Heart left ventricle (tissue), 16 donors: ENCODE measurements around the gene FAM156B. TPM values are rescaled to one million over a fixed set of nuclear protein-coding genes. Genes with fewer than 3 reads are reported as not detected.
"Not testable (repeated sequence)": the region's sequence is repeated elsewhere in the genome, so short reads cannot be mapped to it uniquely, and the experiment has no call there.

Experiments used
- ATAC-seq, 4 donors: fragments of 200-7000 bp; cut with Tn5 transposase; one replicate each; pipeline ENCODE4 v1.9.1; 2020 to 2022; ENCODE audit warnings: moderate library complexity in 4 of 4, mild to moderate bottlenecking in 3 of 4, moderate number of reproducible peaks in 1 of 4
- DNase-seq, 5 donors: peaks; one replicate each; pipeline ENCODE4 v3.0.0-alpha.2; 2020
- H3K27ac ChIP-seq, 12 donors: fragments of 200-600 bp; sonication (generic) in 4 of 12; one replicate each; pipeline versions ENCODE4 v1.5.0 to v1.8.0; 2016 to 2022; ENCODE audit warnings: mild to moderate bottlenecking in 2 of 12
- H3K27me3 ChIP-seq, 9 donors: fragments of 200-600 bp; sonication (generic) in 2 of 9; one replicate each; pipeline versions ENCODE4 v1.5.1 to v1.8.0; 2016 to 2022; ENCODE audit warnings: mild to moderate bottlenecking in 3 of 9
- H3K36me3 ChIP-seq, 9 donors: fragments of 200-600 bp; sonication (generic) in 2 of 9; one replicate each; pipeline versions ENCODE4 v1.5.0 to v1.8.0; 2018 to 2022; ENCODE audit warnings: mild to moderate bottlenecking in 2 of 9
- H3K4me1 ChIP-seq, 12 donors: fragments of 200-600 bp; sonication (generic) in 4 of 12; one replicate each; pipeline versions ENCODE4 v1.5.0 to v1.8.0; 2016 to 2022; ENCODE audit warnings: mild to moderate bottlenecking in 3 of 12
- H3K4me3 ChIP-seq, 12 donors: fragments of 200-600 bp; sonication (generic) in 4 of 12; one replicate each; pipeline versions ENCODE4 v1.5.0 to v1.8.0; 2017 to 2022; ENCODE audit warnings: mild to moderate bottlenecking in 9 of 12, moderate library complexity in 4 of 12
- H3K9me3 ChIP-seq, 12 donors: fragments of 200-600 bp; sonication (generic) in 4 of 12; one replicate each; pipeline versions ENCODE4 v1.5.0 to v1.8.0; 2016 to 2022; ENCODE audit warnings: mild to moderate bottlenecking in 1 of 12
- POLR2A ChIP-seq, 2 donors: fragments of 450-650 bp; IDR thresholded peaks; one replicate each; pipeline ENCODE4 v1.6.1; 2017; ENCODE audit warnings: antibody characterized with exemption in 2 of 2, mild to moderate bottlenecking in 2 of 2, moderate library complexity in 2 of 2
- WGBS, 4 donors: extraction: QIAGEN DNeasy Blood & Tissue Kit in 2 of 4; methylation state at CpG; one replicate each; pipeline versions ENCODE4 v1.1.5 to v1.1.7; 2013 to 2018; 5-methylcytosine and 5-hydroxymethylcytosine counted together
- intact Hi-C, 10 donors: fragments of 100-400 bp; cut with DNase I; formaldehyde crosslinking; loops; one replicate each; pipeline versions ENCODE4 v1.11.1 to v1.14.2; 2022
- polyA plus RNA-seq, 2 donors: library from polyadenylated mRNA; stranded (reverse); fragments of 200-250 nt; gene quantifications; one replicate each; pipeline ENCODE4 v1.2.3, GENCODE V29; 2013
- total RNA-seq, 9 donors: library from RNA; depleted of rRNA in 2 of 9; stranded (reverse); fragments of >200 nt in 2 of 9; fragmentation: NEBNext Ultra II Directional in 3 of 9; extraction: Animal tissue kit (Norgen Biotek cat#: 25700) in 3 of 9; gene quantifications; one replicate each; pipeline versions ENCODE4 v1.1.0 to v1.2.4, GENCODE V29; 2016 to 2023
- TF ChIP-seq, protein P1 (sequence below), 12 donors: fragments of 200-600 bp; sonication (generic) in 4 of 12; IDR thresholded peaks; one replicate each; pipeline versions ENCODE4 v1.5.0 to v1.8.0; 2018 to 2022; ENCODE audit warnings: antibody characterized with exemption in 12 of 12, mild to moderate bottlenecking in 5 of 12
- donor health status: ischemic (EF 13 %, LVEDD 7.1; RV severe dilation, severe dysfunction).
- donor health status: healthy with polysubstance abuse.
- donor health status: DM: no; HTN: yes; CAD: no.
- donor health status: DM: no; HTN: no; CAD: no.
- donor health status: ischemic (EF 25% LVEDD 6.9; RV normal size, moderate dysfunction).
- donor health status: ischemic (EF 25% LVEDD 5.7; RV mildly dilated, moderate dysfunction).
- donor health status: healthy.
- donor health status: DM: yes; HTN: yes; CAD: no.
- donor health status: ischemic (EF 35%, LVEDD 5.7; RV mildly dilated, moderate dysfunction).
- donor health status: nonischemic (EF 11% LVEDD 7.7; RV severe dilation, severe dysfunction).
- donor health status: DM: yes; HTN: yes; CAD: no.
- donor health status: PGD.
- donor health status: ischemic (EF 29% LVEDD 5.4; RV normal size, mild dysfunction).
- donor health status: nonischemic (EF 23%, LVEDD 6.1; RV moderate dilation, normal function).

FAM156B gene
- total and polyA plus RNA-seq, 11 donors = 4.4 to 11.9 (median 7.5) TPM

DNA sequence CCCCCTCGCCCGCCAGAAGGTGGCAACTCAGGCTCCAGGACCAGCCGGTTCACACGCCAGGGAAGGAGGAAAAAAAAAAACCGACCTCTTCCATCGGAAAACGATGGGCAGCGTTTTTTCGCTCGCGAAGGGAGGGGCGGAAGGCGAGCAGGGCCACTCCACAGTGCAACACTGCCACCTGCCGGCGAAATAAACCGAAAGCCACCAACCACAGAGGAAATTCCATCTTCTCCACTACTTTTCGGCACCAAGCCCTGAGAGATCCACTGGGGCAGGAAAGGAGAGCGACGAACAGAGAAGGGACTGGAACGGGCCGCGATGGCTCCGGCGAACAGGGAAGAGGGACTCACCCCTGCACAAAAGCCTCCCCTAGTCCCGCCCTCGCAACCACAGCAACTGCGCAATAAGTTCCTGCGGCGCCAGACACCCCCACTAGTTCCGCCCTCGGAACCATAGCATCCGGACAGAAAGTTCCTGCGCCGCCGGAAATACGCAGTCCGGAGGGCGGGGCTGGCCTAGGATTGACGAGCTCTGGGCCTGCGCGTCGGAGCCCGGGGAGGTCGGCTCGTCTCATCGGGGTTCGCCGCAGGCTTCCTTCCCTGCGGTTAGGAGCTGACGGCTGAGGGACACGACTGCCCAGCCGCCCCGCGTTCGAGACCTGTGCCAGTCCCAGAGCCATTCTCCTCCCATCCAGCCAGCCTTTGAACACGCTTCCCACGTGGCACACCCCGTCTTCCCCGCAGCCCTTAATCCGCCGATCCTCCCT lies 37.8 kb downstream of the FAM156B start:
- Histone ChIP-seq H3K27ac (peak overlapping the region; percentile 92 to 99 (median 94)), H3K36me3 (no peaks in the 10 kb centered on the region), H3K9me3 (no peaks in the 10 kb centered on the region), H3K27me3 (no peaks in the 10 kb centered on the region), H3K4me1 (peaks cover 0 to 10% (median 3%) of the 10 kb centered on the region in 12 donors), H3K4me3 (peak overlapping the region; percentile 59 to 75 (median 66))
- peak; percentile 98 to 99 (median 98) for ATAC-seq
- peak; percentile 93 to 98 (median 94) for DNase-seq
- 0 to 1% (median 0%) methylated on average over 34 to 61 of the region's 61 CpGs for WGBS, 4 donors
- intact Hi-C loops = no loop called here
- TF ChIP-seq, protein P1, sequence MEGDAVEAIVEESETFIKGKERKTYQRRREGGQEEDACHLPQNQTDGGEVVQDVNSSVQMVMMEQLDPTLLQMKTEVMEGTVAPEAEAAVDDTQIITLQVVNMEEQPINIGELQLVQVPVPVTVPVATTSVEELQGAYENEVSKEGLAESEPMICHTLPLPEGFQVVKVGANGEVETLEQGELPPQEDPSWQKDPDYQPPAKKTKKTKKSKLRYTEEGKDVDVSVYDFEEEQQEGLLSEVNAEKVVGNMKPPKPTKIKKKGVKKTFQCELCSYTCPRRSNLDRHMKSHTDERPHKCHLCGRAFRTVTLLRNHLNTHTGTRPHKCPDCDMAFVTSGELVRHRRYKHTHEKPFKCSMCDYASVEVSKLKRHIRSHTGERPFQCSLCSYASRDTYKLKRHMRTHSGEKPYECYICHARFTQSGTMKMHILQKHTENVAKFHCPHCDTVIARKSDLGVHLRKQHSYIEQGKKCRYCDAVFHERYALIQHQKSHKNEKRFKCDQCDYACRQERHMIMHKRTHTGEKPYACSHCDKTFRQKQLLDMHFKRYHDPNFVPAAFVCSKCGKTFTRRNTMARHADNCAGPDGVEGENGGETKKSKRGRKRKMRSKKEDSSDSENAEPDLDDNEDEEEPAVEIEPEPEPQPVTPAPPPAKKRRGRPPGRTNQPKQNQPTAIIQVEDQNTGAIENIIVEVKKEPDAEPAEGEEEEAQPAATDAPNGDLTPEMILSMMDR (IDR thresholded peaks at IDR 0.05) = peak; percentile 74 to 97 (median 80)
- peak in 1 of 2 donors; percentile 78 for TF ChIP-seq POLR2A (IDR thresholded peaks at IDR 0.05)

DNA sequence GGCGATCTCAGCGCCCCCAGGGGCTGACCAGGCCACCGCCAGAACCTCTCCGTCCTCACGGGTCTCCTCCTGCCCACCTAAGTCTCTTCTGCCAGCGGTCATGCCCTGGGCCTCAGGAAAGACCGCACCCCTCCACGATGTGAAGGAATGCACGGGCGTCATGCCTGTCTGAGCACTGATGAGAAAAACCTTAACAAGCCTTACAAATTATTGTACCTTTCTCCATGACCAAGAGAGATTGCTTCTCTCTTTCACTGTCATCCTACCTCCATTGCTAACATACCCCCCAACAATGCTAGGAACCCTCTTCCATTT lies 38.3 kb downstream of the FAM156B start:
- Histone ChIP-seq H3K4me1 (peaks cover 0 to 10% (median 3%) of the 10 kb centered on the region in 12 donors), H3K4me3 (peak overlapping the region; percentile 59 to 75 (median 66)), H3K27ac (peak overlapping the region; percentile 92 to 99 (median 94))
- H3K27me3 ChIP-seq, H3K36me3 ChIP-seq, intact Hi-C loops, H3K9me3 ChIP-seq, DNase-seq: not testable (repeated sequence)
- ATAC-seq = peak in 1 of 4 donors; percentile 3
- 1 to 14% (median 3%) methylated on average over 10 of the region's 10 CpGs for WGBS, 4 donors

DNA sequence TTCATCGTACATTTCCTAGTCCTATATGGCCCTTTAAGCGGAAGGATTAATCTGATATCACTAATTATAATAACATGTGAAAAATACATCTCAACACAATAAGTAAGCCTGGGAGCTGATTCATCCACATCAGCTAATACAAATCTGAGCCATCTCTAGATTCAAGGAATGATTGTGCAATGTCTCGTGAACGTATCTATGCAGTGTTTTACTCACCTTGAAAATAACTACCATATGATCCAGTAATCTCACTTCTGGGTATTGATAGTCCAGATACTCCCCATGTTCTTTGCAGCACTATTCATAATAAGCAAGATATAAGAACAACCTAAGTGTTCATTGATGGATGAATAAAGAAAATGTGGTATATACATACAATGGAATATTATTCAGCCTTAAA lies 43.6 kb downstream of the FAM156B start:
- H3K27me3 ChIP-seq, H3K27ac ChIP-seq, H3K4me3 ChIP-seq, intact Hi-C loops, ATAC-seq, H3K36me3 ChIP-seq, H3K4me1 ChIP-seq, H3K9me3 ChIP-seq, DNase-seq: not testable (repeated sequence)
- no CpG with 5 or more reads among the region's 4 CpGs for WGBS, 4 donors

DNA sequence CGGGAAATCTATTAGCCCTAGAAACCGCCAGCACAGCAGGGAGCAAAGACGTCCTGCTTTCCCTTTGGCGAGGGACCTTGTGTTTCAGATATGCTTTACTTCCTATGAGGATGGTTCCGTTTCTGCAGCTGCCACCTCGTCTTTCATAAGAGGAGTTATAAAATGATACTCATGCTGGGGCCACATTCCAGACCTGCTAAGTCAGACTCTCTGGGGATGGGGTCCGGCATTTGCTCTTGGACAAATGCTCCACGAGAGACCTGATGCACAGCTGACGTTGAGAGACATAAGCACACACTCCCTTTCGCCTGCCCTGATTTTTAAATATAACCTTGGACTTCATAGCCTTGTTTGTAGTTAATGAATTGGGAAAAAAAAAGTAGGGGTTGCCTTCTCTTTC lies 44.6 kb downstream of the FAM156B start:
- H3K4me3 ChIP-seq, H3K27me3 ChIP-seq, H3K9me3 ChIP-seq, DNase-seq, intact Hi-C loops, H3K27ac ChIP-seq, H3K4me1 ChIP-seq, H3K36me3 ChIP-seq: not testable (repeated sequence)
- no CpG with 5 or more reads among the region's 10 CpGs for WGBS, 4 donors
- ATAC-seq = peak in 2 of 4 donors; percentile 13 to 33

DNA sequence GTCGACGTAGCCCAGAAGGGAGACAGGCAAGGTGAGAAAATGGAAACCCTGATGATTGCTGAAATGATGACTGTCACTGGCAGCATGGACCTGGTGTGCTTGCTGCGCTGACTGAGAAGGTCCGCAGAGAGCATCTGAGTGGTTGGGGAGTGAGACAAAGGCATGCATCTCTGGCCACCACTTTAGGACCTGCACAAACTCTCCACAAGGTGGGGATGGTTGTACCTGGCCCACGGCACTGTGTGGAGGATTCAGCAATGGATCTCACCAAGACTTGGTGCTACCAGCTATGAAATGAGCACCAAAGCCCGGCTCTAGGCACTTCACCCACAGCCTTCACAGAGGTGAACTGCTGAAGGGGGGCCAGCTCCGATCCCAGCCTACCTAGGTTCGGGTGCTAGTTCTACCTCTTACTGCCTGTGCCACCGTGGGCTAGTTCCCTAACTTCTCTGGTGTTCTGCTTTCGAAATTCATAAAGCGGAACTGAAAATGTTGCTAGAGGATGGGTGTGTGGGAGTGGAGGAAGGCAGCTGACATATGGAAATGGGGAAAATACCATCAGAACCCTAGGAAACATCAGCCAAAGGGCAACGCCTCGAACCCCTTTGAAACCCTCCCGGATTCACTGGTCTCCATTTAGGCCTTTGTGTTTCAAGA lies 48.8 kb downstream of the FAM156B start:
- H3K36me3 ChIP-seq, H3K9me3 ChIP-seq, H3K4me1 ChIP-seq, H3K27ac ChIP-seq, DNase-seq, intact Hi-C loops, H3K4me3 ChIP-seq, H3K27me3 ChIP-seq: not testable (repeated sequence)
- ATAC-seq = peak in 1 of 4 donors; percentile 37
- no CpG with 5 or more reads among the region's 14 CpGs for WGBS, 4 donors

DNA sequence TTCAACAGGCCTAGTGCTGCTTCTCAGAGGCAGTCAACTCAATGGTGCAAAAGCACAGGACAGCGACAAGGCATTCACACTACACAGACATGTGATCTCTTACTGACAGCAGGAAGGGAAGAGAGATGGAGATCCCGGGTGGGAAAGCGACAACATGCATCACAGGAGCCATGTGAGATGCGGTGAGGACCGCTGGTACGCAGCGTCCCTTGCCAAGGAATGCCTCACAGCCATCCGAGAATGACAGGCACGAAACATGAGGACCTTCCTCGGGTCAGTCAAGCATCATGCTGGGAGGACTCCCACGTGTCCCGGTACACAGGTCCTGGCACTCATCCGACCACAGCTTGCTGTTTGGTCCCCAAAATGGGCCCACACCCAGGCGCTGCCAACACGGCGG lies 50.4 kb downstream of the FAM156B start:
- H3K27ac ChIP-seq, DNase-seq, H3K4me1 ChIP-seq, H3K9me3 ChIP-seq, H3K27me3 ChIP-seq, H3K4me3 ChIP-seq, H3K36me3 ChIP-seq, ATAC-seq, intact Hi-C loops: not testable (repeated sequence)
- WGBS, 4 donors = no CpG with 5 or more reads among the region's 16 CpGs

DNA sequence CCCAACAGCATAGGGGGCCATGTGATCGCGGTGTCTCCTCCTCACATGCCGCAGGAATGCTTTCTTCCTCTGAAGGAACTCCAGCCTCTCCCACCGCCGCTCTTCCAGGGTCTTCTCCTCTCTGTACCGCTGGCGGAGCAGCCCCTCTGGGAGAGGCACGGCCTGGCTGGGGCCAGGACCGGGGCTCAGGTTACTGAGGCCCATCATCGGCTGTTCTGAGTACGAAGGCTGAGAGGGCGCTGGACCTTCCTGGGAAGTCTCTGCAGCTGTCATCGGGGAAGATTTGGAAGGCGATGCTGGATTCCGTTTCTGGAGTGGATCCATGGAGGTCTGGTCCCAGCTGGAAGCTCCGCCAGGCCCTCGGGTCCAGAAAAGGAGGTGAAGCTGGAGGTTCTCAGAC lies 51.1 kb downstream of the FAM156B start:
- intact Hi-C loops, DNase-seq, H3K4me1 ChIP-seq, H3K4me3 ChIP-seq, H3K27me3 ChIP-seq, H3K9me3 ChIP-seq, H3K27ac ChIP-seq, H3K36me3 ChIP-seq: not testable (repeated sequence)
- peak in 1 of 4 donors; percentile 16 for ATAC-seq
- WGBS, 4 donors = no CpG with 5 or more reads among the region's 17 CpGs

DNA sequence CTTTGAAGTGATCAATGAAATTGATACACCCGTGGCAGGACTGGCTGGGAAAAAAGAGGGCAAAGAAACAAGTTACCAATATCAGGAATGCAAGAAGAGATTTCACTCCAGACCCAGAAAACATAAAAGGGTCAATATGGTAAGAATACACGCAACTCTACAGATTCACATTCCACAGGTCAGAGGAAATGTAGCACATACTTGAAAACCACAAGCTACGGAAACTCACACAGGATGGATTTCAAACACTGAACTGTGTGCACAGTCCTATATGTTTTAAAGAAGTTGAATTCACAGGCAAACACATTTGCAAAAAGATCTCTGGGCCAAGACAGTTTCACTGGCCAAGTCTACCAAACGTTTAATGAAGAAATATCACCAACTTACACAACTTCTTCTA lies 52.2 kb downstream of the FAM156B start:
- H3K4me1 ChIP-seq, H3K36me3 ChIP-seq, ATAC-seq, intact Hi-C loops, DNase-seq, H3K9me3 ChIP-seq, H3K27ac ChIP-seq, H3K4me3 ChIP-seq, H3K27me3 ChIP-seq: not testable (repeated sequence)
- WGBS, 4 donors = no CpG with 5 or more reads among the region's 4 CpGs

DNA sequence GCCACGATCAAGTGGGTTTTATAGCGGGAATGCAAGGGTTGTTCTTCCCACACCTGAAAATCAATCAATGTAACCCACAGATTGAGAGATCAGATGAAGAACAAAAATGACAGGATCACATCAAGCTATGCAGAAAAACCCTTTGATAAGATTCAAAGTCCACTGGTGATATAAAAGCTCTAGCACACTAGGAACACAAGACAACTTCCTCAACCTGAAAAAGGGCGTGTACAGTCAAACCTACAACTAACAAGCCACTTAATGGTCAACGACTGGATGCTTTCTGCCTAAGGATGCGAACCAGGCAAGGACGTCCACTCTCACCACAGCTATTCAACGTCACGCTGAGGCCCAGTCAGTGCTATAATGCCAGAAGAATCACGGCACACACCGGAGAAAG lies 52.8 kb downstream of the FAM156B start:
- H3K4me3 ChIP-seq, DNase-seq, H3K4me1 ChIP-seq, H3K27me3 ChIP-seq, H3K27ac ChIP-seq, ATAC-seq, intact Hi-C loops, H3K9me3 ChIP-seq, H3K36me3 ChIP-seq: not testable (repeated sequence)
- no CpG with 5 or more reads among the region's 10 CpGs for WGBS, 4 donors
